ENCODE data around the gene EPS8. TPM values are rescaled to one million over a fixed set of nuclear protein-coding genes. Genes with fewer than 3 reads are reported as not detected.

Gene EPS8
- total RNA-seq, 2 experiments from 2014 or later: 1.4 to 2.1 TPM

DNA sequence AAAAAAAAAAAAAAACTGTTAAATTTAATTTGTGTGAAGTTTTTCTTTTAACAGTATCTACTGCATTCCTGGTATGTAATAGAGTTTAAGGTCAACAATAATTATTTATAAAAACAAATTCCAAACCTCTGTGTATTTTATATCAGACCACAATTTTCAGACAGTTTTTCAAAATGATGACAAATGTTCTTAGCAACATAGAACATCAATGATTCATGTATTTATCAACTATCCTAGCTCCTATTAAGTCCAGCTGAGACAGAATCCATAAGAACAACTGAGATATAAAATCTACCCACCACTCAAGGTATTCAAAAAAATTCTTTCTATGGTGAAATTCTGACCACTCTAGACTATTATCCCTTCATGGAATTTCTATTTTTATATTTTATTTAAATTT lies 144.5 kb downstream of the EPS8 start:
- H3K36me3 Mint-ChIP-seq: no peaks in the 10 kb centered on the region
- no peaks in the 10 kb centered on the region for H3K27me3 Mint-ChIP-seq
- no peak for DNase-seq
- ATAC-seq: no peak
- H3K27ac Mint-ChIP-seq: no peak overlapping the region
- H3K9me3 Mint-ChIP-seq (ENCODE audit: low read depth): no peaks in the 10 kb centered on the region
- no peaks in the 10 kb centered on the region for H3K4me1 Mint-ChIP-seq
- CTCF ChIA-PET: no interaction called here
- H3K4me3 Mint-ChIP-seq: no peak overlapping the region

DNA sequence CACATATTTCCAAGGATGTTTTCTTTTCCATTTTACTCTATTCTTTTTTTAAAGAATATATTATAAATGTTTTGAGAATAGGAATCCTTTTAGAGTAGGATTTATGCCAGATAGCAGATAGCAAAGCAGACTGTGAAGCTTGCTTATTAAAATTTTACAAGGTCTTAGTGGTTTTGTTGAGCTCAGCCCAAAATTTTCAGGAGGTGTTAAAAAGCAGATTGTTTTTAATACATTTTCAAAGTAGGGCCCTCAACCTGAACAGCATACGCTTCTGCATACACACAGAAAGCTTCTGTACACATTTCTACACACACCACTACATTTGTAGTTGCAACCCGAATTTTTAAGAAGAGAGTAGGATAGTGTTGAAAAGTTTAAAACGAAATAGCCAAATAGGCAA lies 151.0 kb downstream of the EPS8 start:
- Mint-ChIP-seq H3K27ac (no peak overlapping the region), H3K4me1 (no peaks in the 10 kb centered on the region), H3K27me3 (peaks cover 10% of the 10 kb centered on the region), H3K4me3 (no peak overlapping the region), H3K36me3 (no peaks in the 10 kb centered on the region), H3K9me3 (ENCODE audit: low read depth) (no peaks in the 10 kb centered on the region)
- DNase-seq (no peak), ATAC-seq (no peak)
- CTCF ChIA-PET: interaction anchor here (1.3 kb wide), 1 partner anchor 48 kb away, joined by 3 read pairs; no protein-coding TSS in a partner anchor

DNA sequence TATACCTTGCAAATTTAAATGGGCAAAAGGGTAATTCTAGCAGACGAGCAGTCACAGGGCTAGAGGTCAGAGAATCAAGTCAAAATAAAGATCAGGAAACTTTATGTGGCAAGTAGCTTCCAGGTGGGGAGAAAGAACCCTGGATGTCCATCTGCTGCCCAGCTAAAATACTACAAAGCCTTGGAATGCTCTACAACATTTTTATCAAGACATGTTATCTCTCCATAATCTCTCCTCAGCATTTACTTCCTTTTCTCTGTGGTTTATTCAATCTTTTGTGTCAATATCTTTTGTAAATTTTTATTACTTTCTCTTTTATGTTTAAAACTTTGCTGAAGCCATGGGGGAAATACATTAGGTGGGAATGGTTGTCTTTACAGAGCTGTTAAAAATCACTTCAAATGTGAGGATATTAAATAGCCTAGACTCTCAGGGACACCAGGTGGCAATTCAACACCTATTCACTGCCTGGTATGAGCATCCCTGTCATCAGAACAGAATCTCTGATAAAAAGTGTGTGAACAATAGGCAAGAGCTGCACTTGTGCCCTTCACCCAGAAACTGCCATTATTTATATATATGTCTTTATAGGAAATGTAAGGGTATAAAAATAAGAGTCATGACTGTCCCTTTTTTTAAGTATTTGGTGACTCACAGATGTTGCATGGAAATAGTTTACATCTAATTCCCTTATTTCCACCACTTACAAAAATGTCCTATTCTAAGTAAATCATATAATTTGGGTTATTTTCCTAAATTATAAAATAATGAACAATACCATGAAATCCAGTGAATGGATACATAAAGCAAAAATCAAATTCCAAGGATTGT lies 152.9 kb downstream of the EPS8 start:
- no peak for ATAC-seq
- H3K27me3 Mint-ChIP-seq: peaks cover 15% of the 10 kb centered on the region
- CTCF ChIA-PET: interaction anchor here (0.6 kb wide), 1 partner anchor 40 kb away, joined by 3 read pairs; no protein-coding TSS in a partner anchor
- no peak for DNase-seq
- H3K9me3 Mint-ChIP-seq (ENCODE audit: low read depth): no peaks in the 10 kb centered on the region
- H3K4me3 Mint-ChIP-seq: no peak overlapping the region
- no peaks in the 10 kb centered on the region for H3K36me3 Mint-ChIP-seq
- no peaks in the 10 kb centered on the region for H3K4me1 Mint-ChIP-seq
- H3K27ac Mint-ChIP-seq: no peak overlapping the region

DNA sequence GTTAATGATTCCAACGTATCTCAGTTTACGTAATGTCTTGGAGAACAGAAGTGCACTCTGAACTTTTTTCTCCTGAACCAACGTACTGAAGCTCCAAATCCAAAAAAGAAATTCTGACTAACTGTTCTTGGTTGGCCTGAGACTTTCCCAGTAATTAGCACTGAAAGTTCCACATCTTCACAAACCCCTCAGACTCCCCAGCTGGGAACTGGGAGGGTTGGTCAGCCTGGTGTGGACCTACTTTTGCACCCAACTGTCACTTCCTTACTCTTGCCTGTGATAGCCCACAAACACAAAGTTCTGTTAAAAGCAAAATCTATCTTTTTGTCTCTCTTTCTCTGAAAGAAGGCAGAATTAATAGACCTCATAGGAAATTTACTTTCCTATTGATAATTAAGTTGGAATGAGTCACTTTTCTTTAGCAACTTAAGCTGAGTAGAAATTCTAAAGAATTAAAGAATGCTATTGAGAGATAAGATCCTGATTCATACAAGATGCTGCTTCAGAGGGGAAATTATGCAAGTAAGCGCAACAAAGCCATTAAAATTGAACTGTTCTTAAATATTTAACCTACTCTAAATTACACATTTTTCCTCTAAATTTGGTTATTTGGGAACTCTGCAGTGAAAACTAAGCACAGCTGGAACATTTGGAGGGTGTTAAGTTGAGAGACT lies 155.0 kb downstream of the EPS8 start:
- H3K9me3 Mint-ChIP-seq (ENCODE audit: low read depth): no peaks in the 10 kb centered on the region
- no peaks in the 10 kb centered on the region for H3K36me3 Mint-ChIP-seq
- H3K4me1 Mint-ChIP-seq: no peaks in the 10 kb centered on the region
- no peak overlapping the region for H3K27ac Mint-ChIP-seq
- no peak overlapping the region for H3K4me3 Mint-ChIP-seq
- CTCF ChIA-PET: no interaction called here
- peaks cover 15% of the 10 kb centered on the region for H3K27me3 Mint-ChIP-seq
- DNase-seq: no peak
- no peak for ATAC-seq

DNA sequence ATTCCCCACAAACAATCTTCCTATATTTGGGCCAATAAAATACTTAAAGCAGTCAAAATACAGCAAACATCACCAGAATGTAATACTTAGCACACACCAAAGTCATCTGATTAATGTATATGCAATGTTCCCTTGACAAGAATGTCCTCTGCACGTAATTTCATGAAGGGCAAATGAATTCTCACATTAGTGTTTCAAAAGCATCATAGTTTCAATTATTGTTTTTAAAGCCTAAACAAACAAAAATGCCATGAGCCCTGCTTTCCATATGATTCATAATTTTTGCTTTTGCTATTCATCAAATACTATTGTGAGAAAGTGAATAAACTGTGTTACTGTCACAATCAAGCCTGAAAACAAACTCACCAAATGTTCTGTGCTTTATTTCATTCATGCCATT lies 156.0 kb downstream of the EPS8 start:
- H3K36me3 Mint-ChIP-seq: no peaks in the 10 kb centered on the region
- CTCF ChIA-PET: no interaction called here
- H3K27me3 Mint-ChIP-seq: peaks cover 15% of the 10 kb centered on the region
- H3K4me1 Mint-ChIP-seq: no peaks in the 10 kb centered on the region
- no peak overlapping the region for H3K27ac Mint-ChIP-seq
- no peak for ATAC-seq
- H3K9me3 Mint-ChIP-seq (ENCODE audit: low read depth): no peaks in the 10 kb centered on the region
- DNase-seq: no peak
- H3K4me3 Mint-ChIP-seq: no peak overlapping the region

DNA sequence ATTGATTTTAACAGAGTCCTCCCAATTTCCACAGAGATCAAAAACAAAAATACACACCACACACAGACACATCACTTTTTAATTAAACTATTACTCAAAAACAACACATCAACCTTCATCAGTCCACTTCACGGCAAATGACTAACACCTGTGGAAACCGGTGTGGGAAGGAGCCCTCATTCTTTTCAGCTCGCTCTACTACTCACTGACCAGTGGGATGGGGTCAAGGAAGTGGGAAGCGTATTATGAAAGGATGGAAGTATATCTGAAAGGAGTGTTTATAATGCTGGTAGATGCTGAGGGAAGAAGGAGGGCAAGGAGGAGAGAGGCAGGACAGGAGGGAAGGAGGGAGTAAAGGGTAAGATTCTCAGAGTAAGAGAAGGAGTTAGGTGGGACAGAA lies 156.5 kb downstream of the EPS8 start:
- Mint-ChIP-seq H3K4me1 (no peaks in the 10 kb centered on the region), H3K27ac (no peak overlapping the region)
- CTCF ChIA-PET: no interaction called here

DNA sequence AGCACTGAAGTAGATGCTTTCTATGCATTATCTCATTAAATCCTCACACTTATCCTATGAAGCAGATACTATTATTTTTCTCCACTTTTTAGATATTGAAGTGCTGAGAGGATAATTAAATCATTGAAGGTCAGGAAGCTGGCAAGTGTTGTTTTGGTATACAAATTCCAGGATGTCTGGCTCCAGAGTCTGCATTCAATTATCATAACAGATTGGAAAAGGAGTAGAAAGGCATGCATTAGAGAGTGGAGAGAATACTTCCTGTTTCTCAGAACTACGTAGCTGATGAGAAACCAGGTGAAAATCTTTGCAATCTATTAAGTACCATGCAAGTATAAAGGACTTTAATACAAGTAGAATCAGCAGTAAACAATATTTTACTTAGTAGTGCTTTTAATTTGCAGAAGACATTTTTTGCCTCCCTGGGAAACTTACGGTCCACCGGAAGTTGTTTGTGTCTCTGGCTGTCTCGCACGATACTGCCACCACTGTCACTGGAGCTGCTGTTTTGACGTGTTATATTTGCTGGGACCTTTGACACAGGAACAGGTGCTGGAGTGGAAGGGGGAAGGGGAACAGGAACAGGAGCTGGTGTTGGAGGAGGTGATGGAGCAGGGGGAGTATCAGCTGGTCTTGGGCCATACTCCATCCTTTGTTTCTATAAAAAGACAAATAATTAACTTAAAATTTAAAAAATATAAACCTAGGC lies 158.0 kb downstream of the EPS8 start:
- H3K4me3 Mint-ChIP-seq: no peak overlapping the region
- no peak overlapping the region for H3K27ac Mint-ChIP-seq
- DNase-seq (no peak), ATAC-seq (no peak)
- no peaks in the 10 kb centered on the region for H3K36me3 Mint-ChIP-seq
- H3K9me3 Mint-ChIP-seq (ENCODE audit: low read depth): no peaks in the 10 kb centered on the region
- CTCF ChIA-PET: no interaction called here
- H3K4me1 Mint-ChIP-seq: no peaks in the 10 kb centered on the region
- H3K27me3 Mint-ChIP-seq: peaks cover 9% of the 10 kb centered on the region

More for the DNA sequence above, 156.5 kb downstream of the EPS8 start:
- no peak for DNase-seq
- Mint-ChIP-seq H3K27me3 (peaks cover 13% of the 10 kb centered on the region), H3K4me3 (no peak overlapping the region), H3K36me3 (no peaks in the 10 kb centered on the region), H3K9me3 (ENCODE audit: low read depth) (no peaks in the 10 kb centered on the region)
- ATAC-seq: no peak

DNA sequence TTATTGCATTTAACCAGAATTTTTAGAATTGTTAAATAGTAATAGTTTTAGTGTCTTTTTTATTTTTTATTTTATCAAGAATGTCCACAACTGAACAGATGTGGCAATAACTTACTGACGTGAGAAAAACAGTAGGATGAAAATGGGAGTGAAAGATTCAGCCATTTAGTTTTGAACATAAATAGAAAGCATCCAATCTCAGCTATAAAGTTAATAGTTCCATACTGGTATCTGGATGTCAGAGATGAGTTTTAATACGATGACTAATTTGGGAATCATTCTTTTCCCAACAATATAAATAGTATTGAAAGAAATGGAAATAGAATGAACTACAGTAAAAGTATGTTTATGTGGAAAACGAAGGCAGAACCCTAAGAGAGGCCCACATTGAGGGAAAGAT lies 159.4 kb downstream of the EPS8 start:
- Mint-ChIP-seq H3K4me3 (no peak overlapping the region), H3K36me3 (no peaks in the 10 kb centered on the region), H3K9me3 (ENCODE audit: low read depth) (no peaks in the 10 kb centered on the region), H3K27me3 (peaks cover 9% of the 10 kb centered on the region), H3K27ac (no peak overlapping the region), H3K4me1 (no peaks in the 10 kb centered on the region)
- CTCF ChIA-PET: no interaction called here
- no peak for DNase-seq
- ATAC-seq: no peak

DNA sequence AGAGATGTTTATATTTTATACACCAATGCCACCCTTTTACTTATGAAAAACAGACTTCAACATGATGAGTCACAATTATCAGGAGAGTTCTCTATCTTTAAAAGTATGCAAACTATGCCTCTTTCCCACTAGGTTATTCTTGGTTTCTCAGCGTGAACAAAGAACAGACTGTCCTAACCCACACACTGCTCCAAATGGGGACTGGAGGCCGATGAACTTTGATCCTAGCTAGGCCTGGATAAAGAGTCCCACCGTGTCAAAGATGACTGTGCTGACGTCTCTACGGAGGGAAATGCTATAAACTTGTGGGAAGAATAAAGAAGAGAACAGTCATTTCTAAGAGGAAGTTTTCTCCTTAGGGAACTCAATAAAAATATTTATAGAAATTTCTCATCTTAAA lies 160.1 kb downstream of the EPS8 start:
- ATAC-seq: no peak
- Mint-ChIP-seq H3K4me1 (no peaks in the 10 kb centered on the region), H3K9me3 (ENCODE audit: low read depth) (no peaks in the 10 kb centered on the region), H3K4me3 (no peak overlapping the region), H3K27me3 (peaks cover 9% of the 10 kb centered on the region), H3K27ac (no peak overlapping the region), H3K36me3 (no peaks in the 10 kb centered on the region)
- DNase-seq: no peak
- CTCF ChIA-PET: interaction anchor here (1.3 kb wide), 1 partner anchor 97 kb away, joined by 4 read pairs; no protein-coding TSS in a partner anchor

DNA sequence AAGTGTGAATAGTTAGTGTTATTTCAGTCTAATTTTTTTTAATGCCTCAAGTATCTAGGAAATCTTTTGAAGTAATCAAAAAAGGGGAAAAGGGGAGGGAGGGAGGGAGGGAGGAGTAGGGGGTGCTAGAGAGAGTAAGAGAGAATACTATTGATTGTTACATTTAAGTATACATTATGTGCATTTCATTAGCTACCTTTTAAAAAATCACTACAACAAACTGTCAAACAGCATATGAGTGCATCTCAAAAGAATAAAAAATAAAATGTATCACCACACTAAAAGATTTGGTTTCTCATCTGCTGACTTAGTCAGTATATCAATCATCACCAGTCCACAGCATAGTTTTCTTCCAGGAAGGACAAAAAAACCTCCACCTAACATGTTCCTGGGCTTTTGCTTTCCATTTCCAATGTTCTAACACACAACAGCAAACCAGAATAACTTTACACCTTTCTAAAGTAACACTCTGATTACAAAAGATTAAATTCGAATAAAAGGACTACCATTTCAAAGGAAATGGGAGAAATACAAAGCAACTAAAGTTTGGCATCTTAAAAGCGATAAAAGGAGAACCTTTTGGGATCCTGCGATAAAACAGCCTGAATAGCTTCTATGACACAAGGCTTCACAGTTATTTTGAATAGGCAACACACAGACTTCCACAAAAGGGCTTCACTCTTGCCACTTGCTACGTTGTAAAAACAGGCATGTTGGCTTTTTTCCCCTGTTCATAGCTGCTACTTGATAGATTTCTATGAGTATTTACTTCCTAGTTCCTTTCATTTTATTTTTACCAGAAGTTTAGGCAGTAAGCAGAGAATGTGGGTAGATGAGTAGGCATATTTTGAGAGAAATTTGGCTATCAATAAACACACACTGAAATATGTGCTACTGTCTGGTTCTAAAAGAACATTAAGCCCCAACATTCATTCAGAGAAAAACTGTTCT lies 160.9 kb downstream of the EPS8 start:
- H3K4me1 Mint-ChIP-seq: no peaks in the 10 kb centered on the region
- peaks cover 4% of the 10 kb centered on the region for H3K27me3 Mint-ChIP-seq
- H3K9me3 Mint-ChIP-seq (ENCODE audit: low read depth): no peaks in the 10 kb centered on the region
- DNase-seq: no peak
- no peak for ATAC-seq
- no peaks in the 10 kb centered on the region for H3K36me3 Mint-ChIP-seq
- H3K27ac Mint-ChIP-seq: no peak overlapping the region
- H3K4me3 Mint-ChIP-seq: no peak overlapping the region
- CTCF ChIA-PET: interaction anchor here (1.3 kb wide), 1 partner anchor 96 kb away, joined by 4 read pairs; no protein-coding TSS in a partner anchor

DNA sequence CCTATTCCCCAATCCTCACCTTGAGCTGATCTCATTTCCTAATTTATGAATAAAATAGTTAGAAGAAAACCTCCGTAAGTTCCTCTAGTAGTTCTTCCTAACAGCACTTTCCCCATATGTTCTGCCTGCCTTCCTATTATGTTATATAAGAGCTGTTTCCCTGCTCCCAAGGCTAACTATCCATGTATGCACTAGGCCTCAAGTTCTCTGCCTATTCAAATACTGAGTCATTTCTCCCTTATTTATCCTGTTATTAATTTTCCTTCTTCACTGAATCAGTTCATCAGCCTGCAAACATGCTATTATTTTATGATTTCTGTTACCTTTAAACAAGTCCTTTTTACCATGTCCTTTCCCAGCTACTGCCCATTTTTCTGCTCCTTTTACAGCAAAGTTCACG lies 164.1 kb downstream of the EPS8 start:
- ATAC-seq (no peak), DNase-seq (no peak)
- Mint-ChIP-seq H3K27ac (no peak overlapping the region), H3K27me3 (no peaks in the 10 kb centered on the region), H3K36me3 (no peaks in the 10 kb centered on the region), H3K9me3 (ENCODE audit: low read depth) (no peaks in the 10 kb centered on the region), H3K4me1 (no peaks in the 10 kb centered on the region), H3K4me3 (no peak overlapping the region)
- CTCF ChIA-PET: no interaction called here

DNA sequence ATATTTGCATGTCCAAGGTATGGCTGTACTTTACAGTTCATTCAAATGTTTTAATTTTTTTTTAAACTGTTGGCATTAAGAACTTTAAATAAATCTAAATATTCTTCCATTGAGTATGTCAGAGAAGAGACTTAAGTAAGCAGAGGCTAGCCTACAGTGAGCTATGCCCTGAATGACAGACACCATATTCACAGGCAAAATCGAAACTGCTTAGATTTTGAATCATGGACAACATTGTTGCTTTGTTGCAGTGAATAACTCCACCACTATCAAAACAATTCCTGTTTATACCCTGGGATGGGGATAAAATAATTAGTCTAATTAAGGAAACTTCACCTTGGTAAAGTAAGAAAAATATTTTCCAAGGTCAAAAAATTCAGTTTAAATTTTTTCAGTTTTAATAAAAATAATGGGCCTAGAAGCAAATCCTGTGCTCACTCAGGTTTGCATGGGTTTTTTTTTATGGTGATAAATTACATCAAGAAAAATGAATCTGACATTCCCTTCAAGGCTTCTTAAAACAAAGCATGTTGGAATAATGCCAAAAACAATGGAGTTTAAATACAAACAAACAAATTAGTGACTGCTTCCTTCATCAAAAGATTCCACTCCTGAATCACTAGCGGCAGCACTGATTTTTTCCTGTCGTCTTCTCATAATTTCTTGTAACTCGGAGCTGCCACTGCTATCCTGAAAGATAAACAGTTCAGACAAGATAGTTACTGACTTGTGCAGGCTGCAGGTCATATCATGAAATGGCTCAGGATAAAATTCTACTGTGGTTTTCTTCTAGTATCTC lies 168.2 kb downstream of the EPS8 start:
- ATAC-seq (no peak), DNase-seq (no peak)
- no peaks in the 10 kb centered on the region for H3K4me1 Mint-ChIP-seq
- H3K4me3 Mint-ChIP-seq: no peak overlapping the region
- no peaks in the 10 kb centered on the region for H3K27me3 Mint-ChIP-seq
- CTCF ChIA-PET: no interaction called here
- H3K36me3 Mint-ChIP-seq: no peaks in the 10 kb centered on the region
- no peaks in the 10 kb centered on the region for H3K9me3 Mint-ChIP-seq (ENCODE audit: low read depth)
- H3K27ac Mint-ChIP-seq: no peak overlapping the region

Data from activated CD8-positive, alpha-beta memory T cell treated with anti-CD3 and anti-CD28 coated beads, Interleukin-2, amount 10 ng/mL, durations not matched to agents 7 days and 5 days (primary cell).